Left hindlimb (tissue), 1 donor: ENCODE data around the gene DLL4.
"Not testable (repeated sequence)": the region's sequence is repeated elsewhere in the genome, so short reads cannot be mapped to it uniquely, and the experiment has no call there.

Source experiments
- DNase-seq: peaks from one replicate; pipeline ENCODE4 v3.0.0-alpha.2; 2018

DLL4 gene

GRCh38 chr15:40961740-40962139, 32.6 kb downstream of the DLL4 start:
- not testable (repeated sequence) for DNase-seq

- not testable (repeated sequence) for DNase-seq
These were observed 33.2 kb downstream of the DLL4 start for GRCh38 chr15:40962317-40962716.

- no peak for DNase-seq
These were observed 34.1 kb downstream of the DLL4 start for GRCh38 chr15:40963201-40963600.

GRCh38 chr15:40964006-40964405, 34.9 kb downstream of the DLL4 start:
- DNase-seq = no peak

GRCh38 chr15:40964634-40965033, 35.5 kb downstream of the DLL4 start:
- no peak for DNase-seq

GRCh38 chr15:40968290-40969085, 39.3 kb downstream of the DLL4 start:
- DNase-seq = no peak

GRCh38 chr15:40969363-40969762, 40.2 kb downstream of the DLL4 start:
- no peak for DNase-seq

GRCh38 chr15:40974879-40975278, 45.7 kb downstream of the DLL4 start:
- DNase-seq = no peak

GRCh38 chr15:40976819-40977218, 47.7 kb downstream of the DLL4 start:
- no peak for DNase-seq

GRCh38 chr15:40978141-40978540, 49.0 kb downstream of the DLL4 start:
- DNase-seq = no peak

- DNase-seq = no peak
These were observed 49.4 kb downstream of the DLL4 start for GRCh38 chr15:40978562-40978961.

- DNase-seq = no peak
These were observed 52.0 kb downstream of the DLL4 start for GRCh38 chr15:40981186-40981585.

- DNase-seq = no peak
These were observed 53.7 kb downstream of the DLL4 start for GRCh38 chr15:40982855-40983254.

- no peak for DNase-seq
These were observed 55.3 kb downstream of the DLL4 start for GRCh38 chr15:40984406-40984805.

GRCh38 chr15:40984964-40985363, 55.8 kb downstream of the DLL4 start:
- DNase-seq = no peak

GRCh38 chr15:40985541-40986330, 56.6 kb downstream of the DLL4 start:
- DNase-seq = no peak

- DNase-seq = no peak
These were observed 57.7 kb downstream of the DLL4 start for GRCh38 chr15:40986820-40987219.

GRCh38 chr15:40988156-40988555, 59.0 kb downstream of the DLL4 start:
- DNase-seq = no peak
